WERI-Rb-1 (cell line): ENCODE data around the gene SLC43A1.

Experiments used
- DNase-seq: peaks from one replicate; pipeline ENCODE4 v3.0.0-alpha.2; 2020
- H3K27ac ChIP-seq: fragments of 250-450 bp; sonication (Bioruptor Pico); 2 replicates; pipeline ENCODE4 v1.5.1; 2020; ENCODE audit warnings: mild to moderate bottlenecking, moderate library complexity
- H3K27me3 ChIP-seq: fragments of 250-450 bp; sonication (Bioruptor Pico); 2 replicates; pipeline ENCODE4 v1.5.1; 2021; ENCODE audit warnings: mild to moderate bottlenecking, low read depth, moderate library complexity; ENCODE audit not compliant: insufficient read depth, severe bottlenecking
- H3K36me3 ChIP-seq: fragments of 250-450 bp; sonication (Bioruptor Pico); 2 replicates; pipeline ENCODE4 v1.5.1; 2020; ENCODE audit warnings: mild to moderate bottlenecking, moderate library complexity
- H3K4me3 ChIP-seq: 2 replicates; pipeline ENCODE4 v1.5.1; 2011; ENCODE audit warnings: low read depth, mild to moderate bottlenecking, control low read depth, low read length
- H3K9me3 ChIP-seq: fragments of 250-450 bp; sonication (Bioruptor Pico); 2 replicates; pipeline ENCODE4 v1.5.1; 2021; ENCODE audit warnings: mild to moderate bottlenecking, moderate library complexity; ENCODE audit not compliant: severe bottlenecking
- TF ChIP-seq, protein P1 (sequence below): IDR thresholded peaks from 2 replicates; pipeline ENCODE4 v1.5.1; 2011; ENCODE audit warnings: low read depth, mild to moderate bottlenecking, control low read depth, inconsistent platforms, low read length

Gene SLC43A1

DNA sequence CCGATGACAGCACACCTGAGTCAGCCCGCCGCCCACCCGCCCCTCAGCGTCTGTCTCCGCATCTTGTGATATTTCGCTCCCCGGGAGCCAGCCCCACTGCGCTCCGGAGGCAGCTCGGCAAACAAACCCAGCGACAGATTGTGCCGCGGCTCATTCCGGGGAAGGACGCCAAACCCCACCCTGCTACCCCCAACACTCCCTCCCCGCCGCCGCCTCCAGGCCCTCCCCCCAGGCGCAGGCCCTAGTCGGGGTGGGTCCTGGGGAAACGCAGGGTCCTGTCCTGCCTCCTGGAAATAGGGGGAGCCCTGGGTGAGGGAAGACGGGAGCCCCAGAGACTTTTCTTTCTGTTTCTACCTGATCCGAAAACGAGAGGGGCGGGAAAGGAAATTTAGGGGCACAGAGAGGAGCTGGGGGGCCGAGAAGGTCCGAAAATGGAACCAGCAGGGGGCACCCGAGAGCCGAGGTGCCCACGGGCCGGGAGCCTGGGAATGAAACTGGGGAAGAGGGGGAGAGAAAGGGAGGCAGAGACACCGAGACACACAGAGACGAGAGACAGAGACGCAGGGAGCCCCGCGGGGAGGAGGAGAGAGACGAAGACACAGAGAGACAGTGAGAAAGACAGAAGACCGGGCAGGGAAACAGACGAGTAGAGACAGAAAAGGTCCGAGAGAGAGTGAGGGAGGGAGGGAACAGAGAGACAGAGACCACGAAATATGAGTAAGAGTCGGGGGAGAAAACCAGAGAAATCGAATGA lies 56.9 kb downstream of the SLC43A1 start:
- Histone ChIP-seq H3K4me3 (no peak overlapping the region), H3K27ac (no peak overlapping the region), H3K36me3 (no peaks in the 10 kb centered on the region), H3K9me3 (no peaks in the 10 kb centered on the region), H3K27me3 (peaks cover 72% of the 10 kb centered on the region)
- peak; percentile 45 for DNase-seq
- TF ChIP-seq, protein P1, sequence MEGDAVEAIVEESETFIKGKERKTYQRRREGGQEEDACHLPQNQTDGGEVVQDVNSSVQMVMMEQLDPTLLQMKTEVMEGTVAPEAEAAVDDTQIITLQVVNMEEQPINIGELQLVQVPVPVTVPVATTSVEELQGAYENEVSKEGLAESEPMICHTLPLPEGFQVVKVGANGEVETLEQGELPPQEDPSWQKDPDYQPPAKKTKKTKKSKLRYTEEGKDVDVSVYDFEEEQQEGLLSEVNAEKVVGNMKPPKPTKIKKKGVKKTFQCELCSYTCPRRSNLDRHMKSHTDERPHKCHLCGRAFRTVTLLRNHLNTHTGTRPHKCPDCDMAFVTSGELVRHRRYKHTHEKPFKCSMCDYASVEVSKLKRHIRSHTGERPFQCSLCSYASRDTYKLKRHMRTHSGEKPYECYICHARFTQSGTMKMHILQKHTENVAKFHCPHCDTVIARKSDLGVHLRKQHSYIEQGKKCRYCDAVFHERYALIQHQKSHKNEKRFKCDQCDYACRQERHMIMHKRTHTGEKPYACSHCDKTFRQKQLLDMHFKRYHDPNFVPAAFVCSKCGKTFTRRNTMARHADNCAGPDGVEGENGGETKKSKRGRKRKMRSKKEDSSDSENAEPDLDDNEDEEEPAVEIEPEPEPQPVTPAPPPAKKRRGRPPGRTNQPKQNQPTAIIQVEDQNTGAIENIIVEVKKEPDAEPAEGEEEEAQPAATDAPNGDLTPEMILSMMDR = peak; percentile 71

DNA sequence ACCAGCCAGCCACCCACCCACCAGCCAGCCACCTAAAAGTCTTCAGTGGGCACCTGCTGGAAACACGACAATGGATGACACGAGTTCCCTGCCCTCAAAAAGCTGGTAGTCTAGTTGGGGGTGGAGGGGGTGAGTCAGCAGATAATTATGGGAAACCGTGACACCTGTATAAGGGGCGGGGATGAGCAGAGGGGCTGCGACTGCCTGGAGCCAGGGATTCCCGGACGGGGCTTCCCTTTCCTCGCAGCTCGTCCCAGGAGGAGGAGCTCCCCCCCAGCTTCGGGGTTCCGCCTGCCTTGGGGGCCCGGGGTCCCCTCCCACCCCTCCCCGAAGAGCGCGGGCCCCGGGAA lies 57.5 kb downstream of the SLC43A1 start:
- no peak for DNase-seq
- Histone ChIP-seq H3K4me3 (no peak overlapping the region), H3K27ac (no peak overlapping the region), H3K9me3 (no peaks in the 10 kb centered on the region), H3K27me3 (peaks cover 67% of the 10 kb centered on the region), H3K36me3 (no peaks in the 10 kb centered on the region)
- TF ChIP-seq, protein P1 = no peak

DNA sequence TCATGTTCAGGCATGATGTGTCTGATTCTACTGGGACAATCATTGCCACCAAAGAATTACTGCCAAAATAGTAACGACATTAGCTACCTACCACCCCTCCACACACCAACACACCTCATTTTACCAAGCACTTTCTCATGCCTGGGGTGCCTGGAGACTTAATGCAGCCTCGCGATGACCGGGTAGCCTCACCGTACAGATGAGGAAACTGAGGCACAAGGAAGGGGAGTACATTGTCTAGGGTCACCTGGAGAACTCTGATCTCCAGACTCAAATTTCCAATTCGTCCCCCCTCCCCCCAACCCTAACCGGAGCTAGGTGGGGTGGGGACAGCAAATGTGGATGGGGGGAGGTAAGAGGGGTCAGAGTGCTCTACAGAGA lies 57.9 kb downstream of the SLC43A1 start:
- TF ChIP-seq, protein P1 = no peak
- no peaks in the 10 kb centered on the region for H3K9me3 ChIP-seq
- no peak overlapping the region for H3K27ac ChIP-seq
- H3K27me3 ChIP-seq = peaks cover 65% of the 10 kb centered on the region
- no peak for DNase-seq
- H3K4me3 ChIP-seq = no peak overlapping the region
- H3K36me3 ChIP-seq = no peaks in the 10 kb centered on the region

DNA sequence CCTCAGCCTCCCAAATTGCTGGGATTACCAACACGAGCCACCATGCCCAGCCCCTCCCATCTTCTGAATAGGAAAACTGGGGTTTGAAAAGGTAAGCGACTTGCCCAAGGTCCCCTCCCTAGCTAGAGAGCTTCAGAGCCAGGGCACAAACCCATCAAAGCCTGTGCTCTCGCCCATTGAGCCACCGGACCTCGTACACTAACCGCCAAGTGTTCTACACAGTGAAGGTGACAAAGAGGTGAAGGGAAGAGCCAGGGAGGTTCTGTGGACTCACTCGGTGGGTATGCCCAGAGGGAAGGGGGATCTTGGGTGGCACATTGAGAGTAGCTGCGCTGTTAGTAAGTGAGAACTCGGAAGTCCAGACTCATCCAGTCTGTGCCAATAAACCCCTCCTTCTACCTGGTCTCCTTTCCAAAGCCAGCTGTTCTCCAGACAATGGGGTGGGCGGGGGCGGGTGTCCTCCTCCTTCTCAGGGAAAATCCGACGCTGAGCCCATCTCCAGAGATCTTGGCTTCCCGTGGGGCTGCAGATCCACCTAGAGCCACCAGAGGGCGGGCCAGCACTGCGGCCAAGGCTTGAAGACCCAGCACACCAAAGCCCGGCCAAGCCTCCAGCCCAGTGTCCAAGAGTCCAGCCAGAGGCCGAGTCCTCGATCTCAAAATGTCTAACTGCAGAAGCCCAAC lies 58.4 kb downstream of the SLC43A1 start:
- no peaks in the 10 kb centered on the region for H3K36me3 ChIP-seq
- H3K27me3 ChIP-seq = peaks cover 60% of the 10 kb centered on the region
- H3K27ac ChIP-seq = no peak overlapping the region
- H3K4me3 ChIP-seq = no peak overlapping the region
- DNase-seq = peak; percentile 85
- TF ChIP-seq, protein P1 = peak; percentile 96
- H3K9me3 ChIP-seq = no peaks in the 10 kb centered on the region

DNA sequence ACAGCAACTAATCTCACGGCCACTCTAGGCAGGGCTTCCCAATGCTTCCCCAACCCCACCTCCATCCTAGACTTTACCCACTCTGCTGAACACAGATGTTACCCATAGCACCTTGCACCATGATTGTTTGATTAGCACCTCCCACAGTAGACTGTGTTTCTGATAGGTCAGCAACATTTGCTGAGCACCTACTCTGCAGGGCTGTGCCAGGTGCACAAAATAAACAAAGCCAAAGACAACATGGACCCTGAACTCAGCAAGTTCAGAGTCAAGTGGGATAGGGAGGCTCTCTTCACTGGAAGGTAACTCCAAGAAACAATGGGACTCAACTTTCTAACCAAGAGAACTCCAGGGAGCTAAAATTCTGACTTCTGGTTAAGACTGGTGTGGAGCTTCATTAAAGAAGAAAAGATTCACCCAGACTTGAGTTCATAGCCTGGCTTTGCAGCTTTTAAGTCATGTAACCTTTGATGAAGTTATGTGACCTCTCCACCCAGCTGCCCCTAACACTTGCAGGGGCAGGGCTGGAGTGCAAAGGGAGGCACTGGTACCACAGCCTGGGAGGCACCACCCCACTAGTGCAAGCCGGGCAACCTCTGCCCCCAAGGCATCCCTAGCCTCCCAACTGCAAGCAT lies 61.8 kb downstream of the SLC43A1 start:
- Histone ChIP-seq H3K4me3 (no peak overlapping the region), H3K27me3 (peaks cover 38% of the 10 kb centered on the region), H3K36me3 (no peaks in the 10 kb centered on the region), H3K9me3 (no peaks in the 10 kb centered on the region), H3K27ac (no peak overlapping the region)
- TF ChIP-seq, protein P1 = no peak
- DNase-seq = no peak
